ENCODE results near the gene CCDC187. TPM values are rescaled to one million over a fixed set of nuclear protein-coding genes. Genes with fewer than 3 reads are reported as not detected.

Gene CCDC187
- total RNA-seq, 1 donor from 2014 or later = 0.69 TPM

DNA sequence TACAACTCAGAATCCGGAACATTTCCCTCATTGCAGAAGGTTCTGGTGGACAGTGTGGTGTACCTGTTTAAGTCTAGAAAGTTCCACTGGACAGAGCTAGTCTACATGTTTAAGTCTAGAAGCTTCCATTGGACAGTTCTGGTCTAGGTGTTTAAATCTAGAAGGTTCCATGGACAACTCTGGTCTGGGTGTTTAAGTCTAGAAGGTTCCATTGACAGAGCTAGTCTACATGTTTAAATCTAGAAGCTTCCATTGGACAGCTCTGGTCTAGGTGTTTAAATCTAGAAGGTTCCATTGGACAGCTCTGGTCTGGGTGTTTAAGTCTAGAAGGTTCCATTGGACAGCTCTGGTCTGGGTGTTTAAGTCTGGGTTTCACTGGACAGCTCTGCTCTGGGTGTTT, 25.0 kb downstream of the CCDC187 start:
- Mint-ChIP-seq H3K27me3 (peaks cover 6% of the 10 kb centered on the region), H3K9me3 (no peaks in the 10 kb centered on the region), H3K4me3 (no peak overlapping the region), H3K36me3 (ENCODE audit: low read depth) (no peaks in the 10 kb centered on the region), H3K4me1 (peaks cover 21% of the 10 kb centered on the region), H3K27ac (no peak overlapping the region)
- DNase-seq = no peak
- intact Hi-C loops (cut with micrococcal nuclease) = no loop called here
- ChIA-PET POLR2A (interaction anchor here (1.3 kb wide), 1 partner anchor 11 kb away, joined by 4 read pairs; no protein-coding TSS in a partner anchor), CTCF (interaction anchor here (0.6 kb wide), 1 partner anchor 108 kb away, joined by 4 read pairs; no protein-coding TSS in a partner anchor)
- no peak for ATAC-seq (ENCODE audit: low read depth)
- TF ChIP-seq, protein P1, sequence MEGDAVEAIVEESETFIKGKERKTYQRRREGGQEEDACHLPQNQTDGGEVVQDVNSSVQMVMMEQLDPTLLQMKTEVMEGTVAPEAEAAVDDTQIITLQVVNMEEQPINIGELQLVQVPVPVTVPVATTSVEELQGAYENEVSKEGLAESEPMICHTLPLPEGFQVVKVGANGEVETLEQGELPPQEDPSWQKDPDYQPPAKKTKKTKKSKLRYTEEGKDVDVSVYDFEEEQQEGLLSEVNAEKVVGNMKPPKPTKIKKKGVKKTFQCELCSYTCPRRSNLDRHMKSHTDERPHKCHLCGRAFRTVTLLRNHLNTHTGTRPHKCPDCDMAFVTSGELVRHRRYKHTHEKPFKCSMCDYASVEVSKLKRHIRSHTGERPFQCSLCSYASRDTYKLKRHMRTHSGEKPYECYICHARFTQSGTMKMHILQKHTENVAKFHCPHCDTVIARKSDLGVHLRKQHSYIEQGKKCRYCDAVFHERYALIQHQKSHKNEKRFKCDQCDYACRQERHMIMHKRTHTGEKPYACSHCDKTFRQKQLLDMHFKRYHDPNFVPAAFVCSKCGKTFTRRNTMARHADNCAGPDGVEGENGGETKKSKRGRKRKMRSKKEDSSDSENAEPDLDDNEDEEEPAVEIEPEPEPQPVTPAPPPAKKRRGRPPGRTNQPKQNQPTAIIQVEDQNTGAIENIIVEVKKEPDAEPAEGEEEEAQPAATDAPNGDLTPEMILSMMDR (IDR thresholded peaks at IDR 0.05) = no peak

DNA sequence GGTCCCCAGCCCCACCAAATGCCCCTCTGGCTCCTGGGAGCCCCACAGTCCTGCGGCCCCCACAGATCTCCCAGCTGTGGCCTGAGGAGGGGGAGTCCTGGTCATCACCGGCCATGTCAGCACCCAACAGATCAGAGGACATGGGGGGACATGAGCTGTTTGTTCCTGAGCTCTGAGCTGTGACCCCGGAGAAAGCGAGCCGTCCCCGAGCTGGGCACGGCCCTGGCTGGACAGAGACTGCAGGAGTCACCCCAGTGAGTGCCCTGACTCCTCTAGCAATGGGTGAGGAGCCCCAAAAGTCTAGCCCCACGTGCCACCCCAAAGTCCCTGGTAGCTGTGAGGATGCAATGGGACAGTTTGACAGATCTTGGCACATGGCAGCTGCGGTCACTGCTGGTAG, 25.7 kb downstream of the CCDC187 start:
- peaks cover 16% of the 10 kb centered on the region for H3K4me1 Mint-ChIP-seq
- H3K27ac Mint-ChIP-seq = no peak overlapping the region
- intact Hi-C loops (cut with micrococcal nuclease) = no loop called here
- CTCF ChIA-PET = no interaction called here
- H3K9me3 Mint-ChIP-seq = no peaks in the 10 kb centered on the region
- H3K27me3 Mint-ChIP-seq = peaks cover 3% of the 10 kb centered on the region
- ATAC-seq (ENCODE audit: low read depth) (no peak), DNase-seq (no peak)
- no peaks in the 10 kb centered on the region for H3K36me3 Mint-ChIP-seq (ENCODE audit: low read depth)
- no peak overlapping the region for H3K4me3 Mint-ChIP-seq
- POLR2A ChIA-PET = interaction anchor here (1.3 kb wide), 1 partner anchor 11 kb away, joined by 4 read pairs; no protein-coding TSS in a partner anchor
- TF ChIP-seq, protein P1 (IDR thresholded peaks at IDR 0.05) = no peak

DNA sequence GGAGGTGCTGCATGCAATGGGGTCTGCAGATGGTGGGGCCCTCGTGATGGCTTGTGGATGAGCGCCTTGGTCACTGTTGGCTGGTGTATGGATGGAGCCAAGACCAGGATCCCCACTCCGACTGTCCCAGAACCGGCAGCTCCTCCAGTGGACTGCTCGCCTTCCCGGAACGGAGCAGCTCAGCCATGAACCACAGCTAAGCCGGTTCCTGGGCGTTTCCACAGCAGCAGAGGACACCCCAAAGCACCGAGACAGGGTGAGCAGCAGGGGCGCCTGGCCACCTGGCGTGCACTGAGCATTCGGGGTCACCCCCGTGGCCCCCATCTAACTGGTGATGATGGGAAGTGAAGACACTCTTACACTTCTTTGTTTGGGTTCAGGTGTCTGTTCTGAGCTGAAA, 26.1 kb downstream of the CCDC187 start:
- DNase-seq (no peak), ATAC-seq (ENCODE audit: low read depth) (no peak)
- POLR2A ChIA-PET = no interaction called here
- TF ChIP-seq, protein P1 (IDR thresholded peaks at IDR 0.05) = no peak
- Mint-ChIP-seq H3K4me1 (peaks cover 11% of the 10 kb centered on the region), H3K27me3 (peaks cover 3% of the 10 kb centered on the region), H3K4me3 (no peak overlapping the region), H3K9me3 (no peaks in the 10 kb centered on the region), H3K27ac (no peak overlapping the region), H3K36me3 (ENCODE audit: low read depth) (no peaks in the 10 kb centered on the region)
- intact Hi-C loops (cut with micrococcal nuclease) = no loop called here
- CTCF ChIA-PET = interaction anchor here (1.0 kb wide), 1 partner anchor 10 kb away, joined by 3 read pairs; no protein-coding TSS in a partner anchor

DNA sequence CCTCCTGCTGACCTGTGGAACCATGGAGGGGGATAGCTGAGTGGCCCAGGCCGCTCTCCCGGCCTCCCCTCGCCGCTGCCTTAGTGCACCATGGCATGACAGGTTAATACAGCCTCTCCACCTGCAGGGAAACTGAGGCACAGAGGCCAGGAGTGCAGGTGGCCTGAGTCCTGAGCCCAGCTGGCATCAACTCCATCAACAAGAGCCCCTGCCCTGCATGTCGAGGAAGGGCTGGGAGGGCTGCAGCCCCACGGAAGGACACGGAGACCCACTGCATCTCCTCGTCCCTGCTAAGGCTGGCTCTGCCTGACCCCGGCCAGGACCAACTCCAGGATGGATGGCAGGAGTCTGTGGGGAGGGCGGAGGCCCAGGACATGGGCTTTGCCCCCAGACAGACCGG, 27.2 kb downstream of the CCDC187 start:
- ChIA-PET POLR2A (no interaction called here), CTCF (no interaction called here)
- DNase-seq (no peak), ATAC-seq (ENCODE audit: low read depth) (no peak)
- Mint-ChIP-seq H3K4me3 (no peak overlapping the region), H3K36me3 (ENCODE audit: low read depth) (no peaks in the 10 kb centered on the region), H3K9me3 (no peaks in the 10 kb centered on the region), H3K4me1 (peaks cover 2% of the 10 kb centered on the region), H3K27ac (no peak overlapping the region), H3K27me3 (peaks cover 3% of the 10 kb centered on the region)
- TF ChIP-seq, protein P1 (IDR thresholded peaks at IDR 0.05) = no peak
- intact Hi-C loops (cut with micrococcal nuclease) = no loop called here

DNA sequence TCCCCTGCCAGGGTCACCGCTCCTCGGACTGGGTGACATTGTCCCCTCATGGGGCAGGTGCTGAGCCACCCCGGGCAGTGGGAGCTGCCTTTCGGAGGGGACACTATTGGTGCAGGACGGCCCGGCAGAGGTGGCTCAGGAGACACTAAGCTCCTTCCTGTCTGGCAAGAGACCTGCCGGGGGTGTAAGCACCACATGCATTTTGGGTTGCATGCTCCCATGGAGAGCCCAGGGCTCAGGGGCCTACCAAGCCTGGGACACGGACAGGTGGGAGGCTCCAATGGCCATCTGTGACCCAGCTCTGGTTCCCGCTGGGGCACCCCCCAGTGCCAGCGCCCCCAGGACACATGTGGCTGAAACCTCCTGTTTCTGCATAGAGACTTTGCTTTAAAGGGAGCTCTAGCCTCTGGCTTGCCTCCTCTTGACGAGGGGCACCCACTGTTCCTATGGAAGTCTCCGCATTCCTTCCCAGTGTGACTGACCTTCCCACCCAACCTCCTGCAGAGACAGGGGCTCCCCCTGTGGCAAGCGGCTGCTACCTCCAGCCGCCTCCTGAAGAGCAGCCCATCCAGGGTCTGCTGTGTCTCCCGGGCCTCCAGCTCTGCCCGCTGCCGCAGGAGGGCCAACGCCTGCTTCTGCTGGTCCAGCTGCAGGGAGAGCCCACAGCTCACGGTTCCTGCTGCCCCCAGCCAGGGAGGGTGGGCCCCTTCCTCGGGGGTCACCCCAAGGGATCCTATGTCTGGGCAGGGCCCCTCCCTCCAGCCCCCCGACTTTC, 28.1 kb downstream of the CCDC187 start:
- ATAC-seq (ENCODE audit: low read depth) = no peak
- intact Hi-C loops (cut with micrococcal nuclease) = no loop called here
- DNase-seq = no peak
- TF ChIP-seq, protein P1 (IDR thresholded peaks at IDR 0.05) = no peak
- no peaks in the 10 kb centered on the region for H3K36me3 Mint-ChIP-seq (ENCODE audit: low read depth)
- ChIA-PET CTCF (no interaction called here), POLR2A (no interaction called here)
- no peaks in the 10 kb centered on the region for H3K4me1 Mint-ChIP-seq
- no peak overlapping the region for H3K27ac Mint-ChIP-seq
- H3K9me3 Mint-ChIP-seq = no peaks in the 10 kb centered on the region
- H3K4me3 Mint-ChIP-seq = no peak overlapping the region
- H3K27me3 Mint-ChIP-seq = peaks cover 3% of the 10 kb centered on the region

All from activated B cell treated with CpG ODN at 0.5 μM for 24 hours (primary cell).